ENCODE results near the gene LRP8.

DNA sequence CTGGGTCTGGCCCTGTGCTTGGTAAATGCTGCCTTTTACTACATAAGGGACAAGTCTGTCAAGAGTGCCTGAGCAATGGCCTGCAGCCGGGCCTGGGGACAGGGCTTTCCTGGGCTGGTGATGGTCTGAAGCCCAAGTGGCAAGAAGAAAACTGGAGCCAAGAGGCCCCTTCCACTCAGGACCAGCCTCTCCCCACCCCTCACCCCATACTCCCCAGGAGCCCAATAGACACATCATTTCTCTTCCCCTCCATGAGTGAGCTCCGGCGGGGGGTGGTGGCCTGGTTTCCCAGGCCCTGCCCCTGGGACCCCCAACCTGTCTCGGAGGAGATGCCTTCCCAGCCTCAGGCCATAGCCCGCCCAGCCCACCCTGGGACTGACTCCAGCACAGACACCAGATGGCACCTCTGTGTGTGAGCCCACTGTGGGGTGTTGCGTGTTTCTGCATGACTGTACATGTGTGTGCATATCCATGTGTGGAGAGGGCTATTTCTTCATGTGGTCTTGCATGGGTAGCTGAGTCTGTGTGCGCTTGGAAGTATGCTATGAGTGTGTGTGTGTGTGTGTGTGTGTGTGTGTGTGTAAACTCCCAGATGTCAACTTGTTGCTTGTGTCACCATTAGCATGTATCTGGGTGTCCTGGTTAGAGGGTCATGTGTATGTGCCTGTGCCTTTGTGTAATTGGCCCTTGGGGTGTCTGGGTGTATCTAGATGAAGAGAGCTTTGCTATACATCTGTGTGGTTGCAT lies 14.3 kb upstream of the LRP8 start:
- TF ChIP-seq, protein P1, sequence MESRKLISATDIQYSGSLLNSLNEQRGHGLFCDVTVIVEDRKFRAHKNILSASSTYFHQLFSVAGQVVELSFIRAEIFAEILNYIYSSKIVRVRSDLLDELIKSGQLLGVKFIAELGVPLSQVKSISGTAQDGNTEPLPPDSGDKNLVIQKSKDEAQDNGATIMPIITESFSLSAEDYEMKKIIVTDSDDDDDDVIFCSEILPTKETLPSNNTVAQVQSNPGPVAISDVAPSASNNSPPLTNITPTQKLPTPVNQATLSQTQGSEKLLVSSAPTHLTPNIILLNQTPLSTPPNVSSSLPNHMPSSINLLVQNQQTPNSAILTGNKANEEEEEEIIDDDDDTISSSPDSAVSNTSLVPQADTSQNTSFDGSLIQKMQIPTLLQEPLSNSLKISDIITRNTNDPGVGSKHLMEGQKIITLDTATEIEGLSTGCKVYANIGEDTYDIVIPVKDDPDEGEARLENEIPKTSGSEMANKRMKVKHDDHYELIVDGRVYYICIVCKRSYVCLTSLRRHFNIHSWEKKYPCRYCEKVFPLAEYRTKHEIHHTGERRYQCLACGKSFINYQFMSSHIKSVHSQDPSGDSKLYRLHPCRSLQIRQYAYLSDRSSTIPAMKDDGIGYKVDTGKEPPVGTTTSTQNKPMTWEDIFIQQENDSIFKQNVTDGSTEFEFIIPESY (IDR thresholded peaks at IDR 0.05): no peak
- no peak for TF ChIP-seq CTCF (IDR thresholded peaks at IDR 0.05; ENCODE audit: low read depth, low read length, missing input control)
- no peak for TF ChIP-seq FOXA1 (IDR thresholded peaks at IDR 0.05)
- no peak for TF ChIP-seq ATF3 (IDR thresholded peaks at IDR 0.05)
- TF ChIP-seq SP1 (IDR thresholded peaks at IDR 0.05): no peak
- no peak for TF ChIP-seq RAD21 (IDR thresholded peaks at IDR 0.05)
- no peak for TF ChIP-seq TAF1 (conservative IDR thresholded peaks at IDR 0.05)
- TF ChIP-seq MAX (IDR thresholded peaks at IDR 0.05): no peak
- no peak for TF ChIP-seq RXRA (IDR thresholded peaks at IDR 0.05)
- TF ChIP-seq YY1 (IDR thresholded peaks at IDR 0.05): no peak
- TF ChIP-seq GABPA (IDR thresholded peaks at IDR 0.05 in 1 of 2, conservative IDR thresholded peaks at IDR 0.05 in 1 of 2): no peak
- TF ChIP-seq, protein P2, sequence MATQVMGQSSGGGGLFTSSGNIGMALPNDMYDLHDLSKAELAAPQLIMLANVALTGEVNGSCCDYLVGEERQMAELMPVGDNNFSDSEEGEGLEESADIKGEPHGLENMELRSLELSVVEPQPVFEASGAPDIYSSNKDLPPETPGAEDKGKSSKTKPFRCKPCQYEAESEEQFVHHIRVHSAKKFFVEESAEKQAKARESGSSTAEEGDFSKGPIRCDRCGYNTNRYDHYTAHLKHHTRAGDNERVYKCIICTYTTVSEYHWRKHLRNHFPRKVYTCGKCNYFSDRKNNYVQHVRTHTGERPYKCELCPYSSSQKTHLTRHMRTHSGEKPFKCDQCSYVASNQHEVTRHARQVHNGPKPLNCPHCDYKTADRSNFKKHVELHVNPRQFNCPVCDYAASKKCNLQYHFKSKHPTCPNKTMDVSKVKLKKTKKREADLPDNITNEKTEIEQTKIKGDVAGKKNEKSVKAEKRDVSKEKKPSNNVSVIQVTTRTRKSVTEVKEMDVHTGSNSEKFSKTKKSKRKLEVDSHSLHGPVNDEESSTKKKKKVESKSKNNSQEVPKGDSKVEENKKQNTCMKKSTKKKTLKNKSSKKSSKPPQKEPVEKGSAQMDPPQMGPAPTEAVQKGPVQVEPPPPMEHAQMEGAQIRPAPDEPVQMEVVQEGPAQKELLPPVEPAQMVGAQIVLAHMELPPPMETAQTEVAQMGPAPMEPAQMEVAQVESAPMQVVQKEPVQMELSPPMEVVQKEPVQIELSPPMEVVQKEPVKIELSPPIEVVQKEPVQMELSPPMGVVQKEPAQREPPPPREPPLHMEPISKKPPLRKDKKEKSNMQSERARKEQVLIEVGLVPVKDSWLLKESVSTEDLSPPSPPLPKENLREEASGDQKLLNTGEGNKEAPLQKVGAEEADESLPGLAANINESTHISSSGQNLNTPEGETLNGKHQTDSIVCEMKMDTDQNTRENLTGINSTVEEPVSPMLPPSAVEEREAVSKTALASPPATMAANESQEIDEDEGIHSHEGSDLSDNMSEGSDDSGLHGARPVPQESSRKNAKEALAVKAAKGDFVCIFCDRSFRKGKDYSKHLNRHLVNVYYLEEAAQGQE (IDR thresholded peaks at IDR 0.05): no peak
